Sigmoid colon (tissue), 7 donors: ENCODE measurements around the gene SMARCD1. TPM values are rescaled to one million over a fixed set of nuclear protein-coding genes. Genes with fewer than 3 reads are reported as not detected.

Experiments used
- DNase-seq: peaks from one replicate; pipeline ENCODE4 v3.0.0-alpha.2; 2019
- H3K27ac ChIP-seq, 4 donors: fragments of 200-600 bp; sonication (generic); one replicate each; pipeline ENCODE4 v1.5.1; 2016 to 2019; ENCODE audit warnings: mild to moderate bottlenecking in 1 of 4
- H3K27me3 ChIP-seq, 3 donors: fragments of 200-600 bp; sonication (generic); one replicate each; pipeline ENCODE4 v1.5.1; 2019; ENCODE audit warnings: mild to moderate bottlenecking in 1 of 3
- H3K36me3 ChIP-seq, 4 donors: fragments of 200-600 bp; sonication (generic); one replicate each; pipeline ENCODE4 v1.5.1; 2016 to 2019
- H3K4me1 ChIP-seq, 4 donors: fragments of 200-600 bp; sonication (generic); one replicate each; pipeline ENCODE4 v1.5.1; 2017 to 2019
- H3K4me3 ChIP-seq, 4 donors: fragments of 200-600 bp; sonication (generic); one replicate each; pipeline ENCODE4 v1.5.1; 2017 to 2019; ENCODE audit warnings: mild to moderate bottlenecking in 2 of 4, moderate library complexity in 1 of 4
- H3K9me3 ChIP-seq, 4 donors: fragments of 200-600 bp in 3 of 4; sonication (generic) in 3 of 4; one replicate each; pipeline versions ENCODE4 v1.5.1 to v1.6.1; 2013 to 2019
- EP300 ChIP-seq, 4 donors: sonication (generic); formaldehyde crosslinking; IDR thresholded peaks; one replicate each; pipeline ENCODE4 v1.6.1; 2017; ENCODE audit warnings: antibody characterized with exemption in 4 of 4
- POLR2A ChIP-seq, 2 donors: fragments of 450-650 bp; IDR thresholded peaks; one replicate each; pipeline ENCODE4 v1.6.1; 2016; ENCODE audit warnings: antibody characterized with exemption in 2 of 2, mild to moderate bottlenecking in 2 of 2, moderate library complexity in 2 of 2
- POLR2AphosphoS5 ChIP-seq, 4 donors: sonication (generic); formaldehyde crosslinking; IDR thresholded peaks; one replicate each; pipeline ENCODE4 v1.6.1; 2017; ENCODE audit warnings: antibody characterized with exemption in 4 of 4
- WGBS, 2 donors: extraction: QIAGEN DNeasy Blood & Tissue Kit; methylation state at CpG; one replicate each; pipeline ENCODE4 v1.1.7; 2013; 5-methylcytosine and 5-hydroxymethylcytosine counted together
- intact Hi-C: fragments of 100-400 bp; cut with DNase I; formaldehyde crosslinking; loops from one replicate; pipeline ENCODE4 v1.15.1; 2023
- polyA plus RNA-seq, 3 donors: library from polyadenylated mRNA; stranded (reverse); fragments of 200-250 nt; gene quantifications; one replicate each; pipeline ENCODE4 v1.2.3, GENCODE V29; 2013
- total RNA-seq, 4 donors: library from RNA; depleted of rRNA; stranded (reverse); fragments of >200 nt; gene quantifications; one replicate each; pipeline ENCODE4 v1.1.0, GENCODE V29; 2016
- TF ChIP-seq, protein P1 (sequence below), 4 experiments: fragments of 450-650 bp in 3 of 4; fragments of 200-600 bp in 1 of 4; IDR thresholded peaks; one replicate each; pipeline ENCODE4 v1.5.1; 2016 to 2019; ENCODE audit warnings: antibody characterized with exemption in 4 of 4, mild to moderate bottlenecking in 3 of 4, moderate library complexity in 2 of 4
- donor health status: healthy with polysubstance abuse.
- donor health status: Bipolar disorder and iron deficiency.
- donor health status: healthy.

SMARCD1 gene
- total and polyA plus RNA-seq, 7 donors = 16.0 to 64.8 (median 26.4) TPM

DNA sequence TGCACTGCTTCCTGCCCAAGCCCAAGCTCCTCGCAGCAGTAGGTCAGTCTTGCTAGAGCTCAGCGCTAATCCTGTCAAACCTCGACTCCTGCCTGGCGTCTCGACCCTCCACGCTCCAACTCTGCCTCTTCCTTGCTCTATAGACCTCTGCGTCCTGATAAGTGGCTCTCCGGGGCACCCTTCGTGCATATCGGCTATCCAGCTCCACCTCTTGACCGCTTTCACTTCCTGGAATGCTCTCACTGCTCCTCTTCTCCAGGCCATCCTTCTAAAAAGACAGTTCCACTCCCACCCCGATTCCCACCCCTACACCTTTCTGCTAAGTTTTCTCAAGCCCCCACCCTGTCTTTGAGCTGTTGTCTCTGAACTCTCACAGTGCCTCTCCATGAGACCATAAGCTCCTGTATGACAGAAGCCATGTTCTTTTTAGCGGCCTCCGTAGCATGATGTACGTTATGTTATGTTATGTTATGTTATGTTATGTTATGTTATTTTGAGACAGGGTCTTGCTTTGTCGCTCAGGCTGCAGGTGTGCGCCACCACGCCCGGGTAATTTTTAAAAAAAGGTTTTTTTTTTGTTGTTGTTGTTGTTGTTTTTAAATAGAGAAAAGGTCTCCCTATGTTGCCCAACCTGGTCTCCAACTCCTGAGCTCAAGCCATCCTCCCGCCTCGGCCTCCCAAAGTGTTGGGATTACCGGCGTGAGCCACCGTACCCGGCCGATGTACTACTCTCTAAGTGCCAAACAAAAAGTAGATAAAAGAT, 27.5 kb downstream of the SMARCD1 start:
- peak in 1 of 2 donors; percentile 20 for TF ChIP-seq POLR2A (IDR thresholded peaks at IDR 0.05)
- TF ChIP-seq, protein P1, sequence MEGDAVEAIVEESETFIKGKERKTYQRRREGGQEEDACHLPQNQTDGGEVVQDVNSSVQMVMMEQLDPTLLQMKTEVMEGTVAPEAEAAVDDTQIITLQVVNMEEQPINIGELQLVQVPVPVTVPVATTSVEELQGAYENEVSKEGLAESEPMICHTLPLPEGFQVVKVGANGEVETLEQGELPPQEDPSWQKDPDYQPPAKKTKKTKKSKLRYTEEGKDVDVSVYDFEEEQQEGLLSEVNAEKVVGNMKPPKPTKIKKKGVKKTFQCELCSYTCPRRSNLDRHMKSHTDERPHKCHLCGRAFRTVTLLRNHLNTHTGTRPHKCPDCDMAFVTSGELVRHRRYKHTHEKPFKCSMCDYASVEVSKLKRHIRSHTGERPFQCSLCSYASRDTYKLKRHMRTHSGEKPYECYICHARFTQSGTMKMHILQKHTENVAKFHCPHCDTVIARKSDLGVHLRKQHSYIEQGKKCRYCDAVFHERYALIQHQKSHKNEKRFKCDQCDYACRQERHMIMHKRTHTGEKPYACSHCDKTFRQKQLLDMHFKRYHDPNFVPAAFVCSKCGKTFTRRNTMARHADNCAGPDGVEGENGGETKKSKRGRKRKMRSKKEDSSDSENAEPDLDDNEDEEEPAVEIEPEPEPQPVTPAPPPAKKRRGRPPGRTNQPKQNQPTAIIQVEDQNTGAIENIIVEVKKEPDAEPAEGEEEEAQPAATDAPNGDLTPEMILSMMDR (IDR thresholded peaks at IDR 0.05) = no peak
- no peaks in the 10 kb centered on the region for H3K9me3 ChIP-seq
- peak overlapping the region; percentile 70 to 99 (median 86) for H3K4me3 ChIP-seq
- DNase-seq = no peak
- 5 to 19% methylated on average over 26 of the region's 26 CpGs for WGBS, 2 donors
- no peaks in the 10 kb centered on the region for H3K27me3 ChIP-seq
- peaks cover 0 to 51% (median 40%) of the 10 kb centered on the region in 4 donors for H3K4me1 ChIP-seq
- H3K27ac ChIP-seq = peak overlapping the region; percentile 95 to 99 (median 98)
- H3K36me3 ChIP-seq = peaks cover 0 to 8% (median 0%) of the 10 kb centered on the region in 4 donors
- intact Hi-C loops = no loop called here

DNA sequence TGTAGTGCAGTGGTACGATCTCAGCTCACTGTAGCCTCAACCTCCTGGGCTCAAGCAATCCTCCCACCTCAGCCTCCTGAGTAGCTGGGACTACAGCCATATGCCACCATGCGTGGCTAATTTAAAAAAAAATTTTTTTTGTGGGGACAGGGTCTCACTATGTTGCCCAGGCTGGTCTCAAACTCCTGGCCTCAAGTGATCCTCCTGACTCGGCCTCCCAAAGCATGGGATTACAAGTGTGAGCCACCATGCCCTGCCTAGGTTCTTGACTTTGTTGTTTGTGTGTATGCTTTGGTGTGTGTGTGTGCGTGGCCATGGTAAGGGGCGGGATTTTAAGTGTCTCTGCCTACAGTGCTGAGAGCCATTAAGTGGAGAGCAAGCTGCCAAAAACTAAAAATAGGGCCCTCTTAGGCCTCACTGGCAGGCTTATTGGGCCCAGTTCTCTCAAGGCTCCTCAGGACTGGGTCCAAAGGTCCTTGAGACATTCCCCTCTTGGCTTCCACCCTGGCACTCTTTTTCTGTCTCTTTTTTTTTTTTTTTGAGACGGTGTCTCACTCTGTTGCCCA, 32.0 kb downstream of the SMARCD1 start:
- TF ChIP-seq POLR2AphosphoS5 (IDR thresholded peaks at IDR 0.05) (no peak), POLR2A (IDR thresholded peaks at IDR 0.05) (no peak), EP300 (IDR thresholded peaks at IDR 0.05) (no peak)
- TF ChIP-seq, protein P1 (IDR thresholded peaks at IDR 0.05) = no peak
- WGBS, 2 donors = 86 to 87% methylated on average over 6 of the region's 6 CpGs
- H3K4me1 ChIP-seq = peaks cover 0 to 41% (median 30%) of the 10 kb centered on the region in 4 donors
- H3K27ac ChIP-seq = peak overlapping the region; percentile 34 to 61 (median 42)
- no peak overlapping the region for H3K4me3 ChIP-seq
- intact Hi-C loops = no loop called here
- peak; percentile 49 for DNase-seq
- no peaks in the 10 kb centered on the region for H3K9me3 ChIP-seq
- H3K36me3 ChIP-seq = peaks cover 0 to 29% (median 16%) of the 10 kb centered on the region in 4 donors
- no peaks in the 10 kb centered on the region for H3K27me3 ChIP-seq

DNA sequence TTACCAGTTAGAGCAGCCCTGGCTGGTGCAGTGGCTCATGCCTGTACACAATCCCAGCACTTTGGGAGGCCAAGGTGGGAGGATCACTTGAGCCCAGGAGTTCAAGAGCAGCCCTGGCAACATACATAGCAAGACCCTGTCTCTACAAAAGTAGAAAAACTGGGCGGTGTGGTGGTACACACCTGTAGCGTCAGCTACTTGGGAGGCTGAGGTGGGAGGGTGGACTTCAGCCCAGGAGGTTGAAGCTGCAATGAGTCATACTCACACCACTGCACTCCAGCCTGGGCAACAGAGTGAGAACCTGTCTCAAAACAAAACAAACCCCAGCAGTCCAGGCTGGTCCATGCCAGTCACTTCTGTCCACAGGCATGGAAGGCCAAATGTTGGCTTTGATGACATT, 34.2 kb downstream of the SMARCD1 start:
- H3K4me1 ChIP-seq = peaks cover 0 to 24% (median 13%) of the 10 kb centered on the region in 4 donors
- H3K9me3 ChIP-seq = no peaks in the 10 kb centered on the region
- no peak overlapping the region for H3K27ac ChIP-seq
- peak; percentile 46 for DNase-seq
- intact Hi-C loops = no loop called here
- H3K27me3 ChIP-seq = no peaks in the 10 kb centered on the region
- no peak overlapping the region for H3K4me3 ChIP-seq
- no peak for TF ChIP-seq EP300 (IDR thresholded peaks at IDR 0.05)
- TF ChIP-seq POLR2AphosphoS5 (IDR thresholded peaks at IDR 0.05) = no peak
- TF ChIP-seq, protein P1 (IDR thresholded peaks at IDR 0.05) = no peak
- H3K36me3 ChIP-seq = peaks cover 0 to 51% (median 20%) of the 10 kb centered on the region in 4 donors
- 94 to 100% methylated on average over 2 of the region's 2 CpGs for WGBS, 2 donors

DNA sequence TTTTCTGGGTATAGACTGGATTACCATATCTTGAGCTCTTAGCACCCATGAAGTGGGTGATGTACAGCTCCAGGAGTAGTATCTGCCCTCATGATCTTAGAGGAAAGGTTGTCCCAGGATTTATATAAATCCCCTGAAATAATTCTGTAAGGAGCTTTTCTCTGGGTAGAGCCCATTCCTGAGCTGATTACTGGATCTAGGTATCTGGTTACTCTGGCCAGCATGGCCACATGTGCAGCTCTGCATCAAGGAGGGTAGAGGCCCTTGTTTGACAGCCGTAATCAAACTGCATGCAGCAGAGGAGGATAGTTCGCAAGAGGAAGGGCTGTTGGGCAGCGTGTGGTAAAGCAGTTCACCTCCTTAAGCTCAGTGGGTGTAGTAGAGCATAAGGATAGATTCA, 35.4 kb downstream of the SMARCD1 start:
- Histone ChIP-seq H3K36me3 (peaks cover 0 to 62% (median 20%) of the 10 kb centered on the region in 4 donors), H3K27me3 (no peaks in the 10 kb centered on the region), H3K4me3 (no peak overlapping the region), H3K27ac (no peak overlapping the region), H3K9me3 (no peaks in the 10 kb centered on the region), H3K4me1 (peaks cover 0 to 23% (median 12%) of the 10 kb centered on the region in 4 donors)
- intact Hi-C loops = no loop called here
- 78 to 91% methylated on average over 3 of the region's 3 CpGs for WGBS, 2 donors
- TF ChIP-seq POLR2A (IDR thresholded peaks at IDR 0.05) (no peak), POLR2AphosphoS5 (IDR thresholded peaks at IDR 0.05) (no peak), EP300 (IDR thresholded peaks at IDR 0.05) (no peak)
- TF ChIP-seq, protein P1 (IDR thresholded peaks at IDR 0.05) = no peak
- DNase-seq = no peak
